CD14-positive monocyte (primary cell): Measurements from ENCODE around the gene G2E3. TPM values are rescaled to one million over a fixed set of nuclear protein-coding genes. Genes with fewer than 3 reads are reported as not detected.

ENCODE experiments used
- DNase-seq, 3 donors: peaks; one replicate each; pipeline ENCODE4 v3.0.0-alpha.2; 2011 to 2022
- H2AFZ ChIP-seq: 2 replicates; pipeline ENCODE4 v1.6.0; 2012; ENCODE audit warnings: mild to moderate bottlenecking, low read depth, low read length, inconsistent platforms; ENCODE audit not compliant: insufficient read depth, poor library complexity, severe bottlenecking
- H3K27ac ChIP-seq, 2 donors: 1 replicate in 1 of 2; 2 replicates in 1 of 2; pipeline ENCODE4 v1.5.1; 2012 to 2013; ENCODE audit warnings: low read length in 2 of 2, control low read depth in 1 of 2, inconsistent platforms in 1 of 2, low read depth in 1 of 2, mild to moderate bottlenecking in 1 of 2
- H3K27me3 ChIP-seq, 2 donors: one replicate each; pipeline versions ENCODE4 v1.6.0 to v1.6.1; 2011 to 2013; ENCODE audit warnings: low read length in 2 of 2; ENCODE audit not compliant: control insufficient read depth in 2 of 2, insufficient read depth in 2 of 2
- H3K36me3 ChIP-seq, 2 donors: replicated peaks in 1 of 2; 1 replicate in 1 of 2; 2 replicates in 1 of 2; pipeline versions ENCODE4 v1.5.1 to v1.6.1; 2012 to 2013; ENCODE audit warnings: low read length in 2 of 2, control low read depth in 1 of 2, inconsistent platforms in 1 of 2, mild to moderate bottlenecking in 1 of 2; ENCODE audit not compliant: insufficient read depth in 2 of 2, control insufficient read depth in 1 of 2
- H3K4me1 ChIP-seq, 2 donors: 1 replicate in 1 of 2; 2 replicates in 1 of 2; pipeline versions ENCODE4 v1.5.1 to v1.6.1; 2012 to 2013; ENCODE audit warnings: low read length in 2 of 2, control low read depth in 1 of 2, inconsistent platforms in 1 of 2, mild to moderate bottlenecking in 1 of 2, moderate library complexity in 1 of 2; ENCODE audit not compliant: insufficient read depth in 2 of 2, control insufficient read depth in 1 of 2
- H3K4me2 ChIP-seq: replicated peaks from 2 replicates; pipeline ENCODE3; 2012; ENCODE audit warnings: low read length, moderate library complexity, mild to moderate bottlenecking; ENCODE audit not compliant: poor library complexity, severe bottlenecking; ENCODE audit errors: extremely low read depth
- H3K4me3 ChIP-seq, 3 experiments: fragments of 200-600 bp in 1 of 3; sonication (generic) in 1 of 3; replicated peaks in 1 of 3; 1 replicate in 2 of 3; 2 replicates in 1 of 3; pipeline ENCODE4 v1.5.1; 2011 to 2013; ENCODE audit warnings: low read length in 3 of 3, mild to moderate bottlenecking in 3 of 3, control low read depth in 2 of 3, low read depth in 2 of 3, inconsistent platforms in 1 of 3, moderate library complexity in 1 of 3
- H3K79me2 ChIP-seq: 2 replicates; pipeline ENCODE4 v1.6.0; 2012; ENCODE audit warnings: mild to moderate bottlenecking, control low read depth, inconsistent platforms, low read length, moderate library complexity; ENCODE audit not compliant: insufficient read depth
- H3K9ac ChIP-seq: 2 replicates; pipeline ENCODE4 v1.6.0; 2017; ENCODE audit warnings: low read length, mild to moderate bottlenecking; ENCODE audit not compliant: insufficient read depth, poor library complexity, severe bottlenecking
- H3K9me3 ChIP-seq, 2 donors: replicated peaks in 1 of 2; 1 replicate in 1 of 2; 2 replicates in 1 of 2; pipeline versions ENCODE4 v1.5.1 to v1.6.1; 2012 to 2013; ENCODE audit warnings: low read length in 2 of 2, control low read depth in 1 of 2; ENCODE audit not compliant: control insufficient read depth in 1 of 2, insufficient read depth in 1 of 2
- H4K20me1 ChIP-seq: 2 replicates; pipeline ENCODE4 v1.6.0; 2012; ENCODE audit warnings: mild to moderate bottlenecking, low read length, control low read depth, moderate library complexity; ENCODE audit not compliant: insufficient read depth
- H3K27ac Mint-ChIP-seq, 7 donors: one replicate each; pipeline ENCODE4 v1.8.0; 2020; ENCODE audit warnings: mild to moderate bottlenecking in 7 of 7, mixed read lengths in 7 of 7, moderate library complexity in 6 of 7, inconsistent platforms in 2 of 7
- H3K27me3 Mint-ChIP-seq, 3 donors: one replicate each; pipeline ENCODE4 v1.8.0; 2021 to 2022; ENCODE audit warnings: low read depth in 3 of 3, mild to moderate bottlenecking in 3 of 3, mixed read lengths in 3 of 3, moderate library complexity in 3 of 3, inconsistent platforms in 1 of 3
- H3K36me3 Mint-ChIP-seq, 2 donors: one replicate each; pipeline ENCODE4 v1.8.0; 2020; ENCODE audit warnings: mixed read lengths in 2 of 2, inconsistent platforms in 1 of 2, mild to moderate bottlenecking in 1 of 2
- H3K4me1 Mint-ChIP-seq: one replicate; pipeline ENCODE4 v1.8.0; 2020; ENCODE audit warnings: mild to moderate bottlenecking, mixed read lengths
- H3K4me3 Mint-ChIP-seq, 2 donors: one replicate each; pipeline ENCODE4 v1.8.0; 2020; ENCODE audit warnings: mild to moderate bottlenecking in 2 of 2, mixed read lengths in 2 of 2, moderate library complexity in 1 of 2
- H3K9me3 Mint-ChIP-seq, 7 donors: one replicate each; pipeline ENCODE4 v1.8.0; 2020 to 2022; ENCODE audit warnings: mixed read lengths in 7 of 7, mild to moderate bottlenecking in 6 of 7, moderate library complexity in 6 of 7, inconsistent platforms in 2 of 7
- CTCF ChIP-seq: fragments of 200-600 bp; IDR thresholded peaks from one replicate; pipeline ENCODE4 v1.8.0; 2022; ENCODE audit warnings: antibody characterized with exemption, mild to moderate bottlenecking
- WGBS: methylation state at CpG from one replicate; pipeline ENCODE4 v1.1.5; 2013; ENCODE audit warnings: missing lambda C conversion rate; ENCODE audit not compliant: insufficient coverage; 5-methylcytosine and 5-hydroxymethylcytosine counted together
- intact Hi-C, 2 donors: fragments of 100-400 bp; cut with micrococcal nuclease; formaldehyde crosslinking; loops; one replicate each; pipeline versions ENCODE4 v1.15.0 to v1.15.1; 2023
- polyA plus RNA-seq, 3 donors: library from polyadenylated mRNA; depleted of rRNA in 1 of 3; unstranded in 2 of 3; stranded (reverse) in 1 of 3; fragments of 300-500 nt in 2 of 3; fragments of >200 nt in 1 of 3; fragmentation: Illumina TruSeq in 2 of 3; gene quantifications; 1 replicate in 2 of 3; 2 replicates in 1 of 3; pipeline ENCODE4 v1.2.3, GENCODE V29; 2012 to 2021

Gene G2E3
- polyA plus RNA-seq, 3 donors, result 5.6 to 12.1 (median 5.6) TPM

- peaks cover 0 to 4% (median 0%) of the 10 kb centered on the region in 7 donors for H3K9me3 Mint-ChIP-seq
- TF ChIP-seq CTCF, result no peak
Measured at GRCh38 chr14:30588873-30589272, 29.9 kb downstream of the G2E3 start.

GRCh38 chr14:30596935-30597334 is 38.0 kb downstream of the G2E3 start:
- WGBS, result no CpG with 5 or more reads among the region's 1 CpG
- H2AFZ ChIP-seq, result no peak overlapping the region
- Mint-ChIP-seq H3K36me3 (peaks cover 33 to 46% of the 10 kb centered on the region in 2 donors), H3K4me1 (peaks cover 8% of the 10 kb centered on the region), H3K27me3 (peaks cover 0 to 1% (median 0%) of the 10 kb centered on the region in 3 donors), H3K9me3 (no peaks in the 10 kb centered on the region), H3K4me3 (no peak overlapping the region), H3K27ac (peak overlapping the region in 1 of 7 donors; percentile 54)
- H3K9me3 ChIP-seq, result no peaks in the 10 kb centered on the region
- H3K36me3 ChIP-seq, result peaks cover 38 to 72% of the 10 kb centered on the region in 2 donors
- no peak overlapping the region for H3K4me2 ChIP-seq
- TF ChIP-seq CTCF, result no peak
- intact Hi-C loops, result no loop called here
- no peaks in the 10 kb centered on the region for H4K20me1 ChIP-seq
- H3K79me2 ChIP-seq, result no peaks in the 10 kb centered on the region
- DNase-seq, result no peak
- H3K4me3 ChIP-seq, result no peak overlapping the region
- peak overlapping the region in 1 of 2 donors; percentile 42 for H3K27ac ChIP-seq
- no peak overlapping the region for H3K9ac ChIP-seq
- H3K4me1 ChIP-seq, result no peaks in the 10 kb centered on the region
- H3K27me3 ChIP-seq, result no peaks in the 10 kb centered on the region

More at GRCh38 chr14:30588873-30589272, 29.9 kb downstream of the G2E3 start:
- DNase-seq, result no peak
- Histone ChIP-seq H3K4me3 (no peak overlapping the region), H3K36me3 (peaks cover 47 to 76% of the 10 kb centered on the region in 2 donors), H2AFZ (no peak overlapping the region), H3K9me3 (no peaks in the 10 kb centered on the region), H3K27ac (no peak overlapping the region), H3K9ac (no peak overlapping the region), H3K4me2 (no peak overlapping the region), H3K79me2 (peaks cover 40% of the 10 kb centered on the region), H4K20me1 (peaks cover 5% of the 10 kb centered on the region), H3K4me1 (no peaks in the 10 kb centered on the region), H3K27me3 (no peaks in the 10 kb centered on the region)
- intact Hi-C loops, result no loop called here
- H3K4me1 Mint-ChIP-seq, result no peaks in the 10 kb centered on the region
- peak overlapping the region in 2 of 7 donors; percentile 17 to 47 for H3K27ac Mint-ChIP-seq
- H3K27me3 Mint-ChIP-seq, result no peaks in the 10 kb centered on the region
- no peak overlapping the region for H3K4me3 Mint-ChIP-seq
- H3K36me3 Mint-ChIP-seq, result peaks cover 60 to 72% of the 10 kb centered on the region in 2 donors
